ENCODE results near the gene NEUROG3.

Gene NEUROG3, protein sequence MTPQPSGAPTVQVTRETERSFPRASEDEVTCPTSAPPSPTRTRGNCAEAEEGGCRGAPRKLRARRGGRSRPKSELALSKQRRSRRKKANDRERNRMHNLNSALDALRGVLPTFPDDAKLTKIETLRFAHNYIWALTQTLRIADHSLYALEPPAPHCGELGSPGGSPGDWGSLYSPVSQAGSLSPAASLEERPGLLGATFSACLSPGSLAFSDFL

DNA sequence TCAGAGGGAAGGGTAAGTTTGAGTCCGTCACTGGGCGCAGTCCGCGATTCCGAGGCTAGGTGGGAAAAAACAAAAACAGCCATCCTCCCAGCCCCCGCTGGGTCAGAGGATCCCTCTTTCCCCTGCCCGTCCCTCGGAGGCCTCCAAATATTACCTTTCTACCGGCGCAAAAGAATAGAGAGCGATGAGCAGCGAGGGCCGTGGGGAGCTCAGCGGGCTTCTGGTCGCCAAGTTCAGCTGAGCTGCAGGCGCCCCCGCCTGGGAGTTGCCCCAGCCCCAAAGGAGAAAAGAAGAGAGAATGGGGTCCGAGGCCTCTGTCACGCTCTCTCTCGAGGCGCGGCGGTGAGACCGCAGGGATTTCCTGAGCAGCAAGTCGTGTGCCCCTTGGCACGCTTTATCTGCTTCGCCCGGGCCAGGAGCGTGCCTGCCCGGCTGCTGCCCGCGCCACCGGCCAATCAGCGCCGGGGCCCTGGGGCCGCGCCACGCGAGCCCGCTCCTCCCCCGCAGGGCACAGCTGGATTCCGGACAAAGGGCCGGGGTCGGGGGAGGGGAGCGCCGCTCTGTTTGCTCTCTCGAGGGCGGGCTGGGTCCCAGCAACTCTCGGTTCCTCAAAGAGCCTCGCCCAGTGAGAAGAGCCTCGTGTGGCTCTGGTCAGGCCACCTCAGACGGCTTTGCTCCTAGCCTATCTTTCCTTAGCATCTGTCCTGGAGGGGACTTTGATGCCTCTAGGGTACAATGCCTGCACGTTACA lies at the start of gene NEUROG3:
TSS of gene NEUROG3 (minus strand) at position 367 of the 751 bp plus-strand sequence. CDS start 379 bp downstream, outside the sequence.
- DNase-seq (ENCODE audit: low read depth in 2 of 2): no peak

DNA sequence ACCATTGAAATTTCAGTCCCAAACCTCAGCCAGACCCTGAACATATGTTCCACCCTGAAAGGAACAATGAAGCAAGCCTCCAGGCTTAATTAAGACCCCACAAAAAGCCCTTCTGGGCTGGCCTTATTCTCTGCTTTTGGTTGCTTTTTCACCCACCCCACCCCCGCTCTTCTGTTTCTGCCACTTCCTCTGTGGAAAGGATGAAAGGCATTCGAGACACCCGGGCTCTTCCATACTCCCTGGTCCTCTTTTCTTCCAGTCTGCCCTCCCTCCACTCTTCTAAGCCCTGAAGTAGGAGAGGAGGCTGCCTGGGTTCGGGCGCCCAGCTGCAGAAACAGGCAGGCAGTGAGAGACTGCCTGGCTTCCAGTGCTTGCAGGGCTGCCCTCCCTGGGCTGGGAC lies 47.4 kb upstream of the NEUROG3 start:
- DNase-seq (ENCODE audit: low read depth in 2 of 2): no peak

DNA sequence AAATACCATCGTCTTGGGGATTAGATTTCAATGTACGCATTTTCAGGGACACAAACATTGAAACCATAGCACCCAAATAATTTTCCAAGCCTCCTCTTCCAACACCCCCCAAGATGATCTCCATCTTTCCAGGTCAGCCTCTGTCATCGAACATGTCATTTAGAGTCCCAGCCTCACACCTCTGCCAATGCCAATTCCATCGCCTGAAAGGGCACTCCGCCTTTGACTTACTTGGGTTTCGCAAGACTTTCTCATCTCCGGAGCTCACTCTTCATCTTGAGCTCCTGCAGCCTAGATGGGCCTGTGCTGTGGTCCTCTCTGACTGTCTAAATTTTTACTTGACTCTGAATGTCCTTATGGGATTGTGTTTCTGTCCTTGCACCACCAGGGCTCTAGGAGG lies 46.4 kb upstream of the NEUROG3 start:
- no peak for DNase-seq (ENCODE audit: low read depth in 2 of 2)

DNA sequence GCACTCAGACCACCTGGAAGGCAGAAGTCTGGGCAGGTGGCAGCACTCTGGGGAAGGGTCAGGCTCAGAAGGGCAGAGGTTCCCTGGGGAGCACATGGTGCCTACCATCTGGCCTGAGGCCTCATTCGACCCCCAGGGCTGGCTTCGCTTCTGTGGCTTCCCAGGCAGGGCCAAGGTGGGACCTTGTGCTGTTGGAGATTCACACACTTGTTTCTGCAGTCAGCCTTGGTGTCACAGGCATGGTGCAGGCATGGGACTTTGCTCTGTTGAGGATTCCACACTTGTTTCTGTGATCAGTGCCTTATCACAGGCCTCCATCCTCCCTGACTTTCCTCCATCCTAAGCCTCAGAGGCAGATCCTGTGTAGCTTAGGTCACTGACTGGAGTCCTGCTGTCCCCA lies 45.5 kb upstream of the NEUROG3 start:
- DNase-seq (ENCODE audit: low read depth in 2 of 2): no peak

DNA sequence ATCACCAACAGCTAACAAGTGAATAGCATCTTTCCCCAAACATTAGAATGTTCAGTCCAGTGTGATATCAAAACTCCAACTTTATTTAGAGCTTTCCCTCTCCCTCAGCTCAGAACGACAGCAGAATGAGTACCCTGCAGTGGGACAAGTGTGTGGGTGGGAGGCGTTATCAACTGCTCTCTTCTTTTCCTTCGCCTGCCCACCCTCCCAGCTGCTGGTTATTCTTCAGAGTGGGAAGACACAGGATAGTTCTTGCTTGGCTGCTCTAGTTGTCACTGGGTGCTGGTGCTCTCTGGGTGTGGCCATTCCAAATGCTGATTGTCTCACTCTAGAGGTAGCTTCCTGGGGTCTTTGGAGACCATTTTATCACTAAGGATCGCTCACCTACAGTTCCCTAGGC lies 43.1 kb upstream of the NEUROG3 start:
- DNase-seq (ENCODE audit: low read depth in 2 of 2): no peak

DNA sequence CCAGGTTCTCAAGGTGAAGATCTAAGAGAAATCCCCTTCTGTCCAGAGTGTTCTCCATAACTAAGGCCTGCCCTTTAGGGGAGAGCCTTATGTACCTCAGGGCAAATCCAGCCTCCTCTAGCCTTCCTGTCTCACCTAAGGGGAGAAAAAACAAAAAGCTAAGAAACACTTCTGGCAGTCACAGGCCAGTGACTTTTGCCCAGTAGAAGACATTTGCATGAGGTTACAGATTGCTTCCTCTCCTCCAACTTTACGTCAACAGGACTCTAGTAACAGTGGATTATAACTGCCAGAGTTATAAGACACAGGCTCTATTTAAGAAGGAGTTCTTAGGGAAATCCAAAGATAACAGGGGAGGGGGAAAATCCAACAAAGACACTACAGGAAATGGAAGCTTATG lies 40.9 kb upstream of the NEUROG3 start:
- no peak for DNase-seq (ENCODE audit: low read depth in 2 of 2)

DNA sequence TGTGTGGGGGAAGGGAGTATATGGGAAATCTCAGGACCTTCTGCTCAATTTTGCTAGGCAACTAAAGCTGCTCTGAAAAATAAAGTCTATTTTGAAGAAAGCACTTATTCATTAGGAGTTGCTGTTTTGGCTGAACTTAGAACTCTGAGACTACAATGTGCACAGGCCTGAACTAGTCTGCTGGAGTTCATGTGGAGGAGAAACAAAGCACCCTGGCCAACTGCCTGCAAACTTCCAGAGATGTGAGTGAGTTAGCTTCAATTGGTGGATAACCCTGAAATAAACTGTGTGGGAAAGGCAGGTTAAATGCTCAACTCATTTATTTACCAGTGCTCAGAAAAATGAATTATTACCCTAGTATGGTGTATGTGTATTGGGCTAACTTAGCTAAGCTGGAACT lies 39.5 kb upstream of the NEUROG3 start:
- no peak for DNase-seq (ENCODE audit: low read depth in 2 of 2)

DNA sequence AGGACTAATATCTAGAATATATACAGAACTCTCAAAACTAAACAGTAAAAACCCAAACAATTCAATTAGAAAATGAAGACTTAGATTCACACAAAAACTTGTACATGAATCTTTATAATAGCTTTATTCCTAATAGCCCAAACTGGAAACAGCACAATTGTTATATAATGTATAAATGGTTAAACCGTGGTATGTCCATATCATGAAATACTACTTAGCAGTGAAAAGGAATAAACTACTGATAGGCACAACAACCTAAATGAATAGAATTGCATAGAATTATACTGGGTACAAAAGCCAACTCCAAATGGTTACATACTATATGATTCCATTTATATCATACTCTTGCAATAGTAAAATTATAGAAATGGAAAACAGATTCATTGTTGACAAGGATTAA lies 35.9 kb upstream of the NEUROG3 start:
- DNase-seq (ENCODE audit: low read depth in 2 of 2): no peak

DNA sequence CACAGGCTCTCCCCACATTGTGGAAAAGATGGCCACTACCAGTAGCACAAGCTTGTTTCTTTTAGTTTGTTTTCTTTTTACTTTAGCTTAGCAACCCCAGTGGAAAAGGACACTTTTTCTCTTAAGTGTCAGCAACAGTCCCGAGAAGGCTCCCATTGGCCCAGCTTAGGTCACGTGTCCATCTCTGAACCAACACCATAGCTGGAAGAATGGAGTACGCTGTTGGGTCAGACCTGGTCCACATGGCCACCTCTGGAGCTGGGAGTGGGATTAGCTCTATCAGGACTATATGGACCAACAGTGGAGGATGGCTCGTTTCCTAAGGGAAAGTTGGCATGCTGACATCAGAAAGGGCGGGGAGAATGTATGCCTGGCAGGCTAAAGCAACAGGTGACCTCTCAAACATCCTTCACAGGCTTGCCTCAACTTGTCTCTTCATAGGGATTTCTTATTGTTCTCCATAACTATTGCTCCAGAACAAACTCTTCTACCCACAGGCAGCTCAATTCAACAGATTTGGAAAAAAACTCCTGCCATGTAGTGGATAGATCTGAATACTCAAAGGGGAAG lies 27.6 kb upstream of the NEUROG3 start:
- DNase-seq (ENCODE audit: low read depth in 2 of 2): no peak

DNA sequence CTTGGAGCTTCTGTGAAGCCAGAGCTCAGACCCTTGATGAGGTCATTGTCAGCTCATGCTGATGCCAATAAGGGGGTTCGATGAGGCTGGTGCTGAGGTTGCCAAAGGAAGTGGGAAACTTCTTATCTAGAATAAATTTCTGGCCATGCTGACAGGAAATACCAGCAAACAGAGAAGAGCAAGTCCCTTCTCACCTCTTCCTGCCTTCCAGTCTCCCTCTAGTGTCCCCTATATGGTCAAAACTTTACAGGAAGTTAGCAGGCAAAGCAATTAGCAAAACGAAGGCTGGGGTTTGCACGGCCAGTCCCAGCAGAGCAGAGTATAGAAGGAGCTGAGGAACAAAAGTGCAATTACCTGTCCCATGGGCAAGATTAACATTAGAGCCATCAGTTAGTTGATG lies 15.1 kb upstream of the NEUROG3 start:
- no peak for DNase-seq (ENCODE audit: low read depth in 2 of 2)

DNA sequence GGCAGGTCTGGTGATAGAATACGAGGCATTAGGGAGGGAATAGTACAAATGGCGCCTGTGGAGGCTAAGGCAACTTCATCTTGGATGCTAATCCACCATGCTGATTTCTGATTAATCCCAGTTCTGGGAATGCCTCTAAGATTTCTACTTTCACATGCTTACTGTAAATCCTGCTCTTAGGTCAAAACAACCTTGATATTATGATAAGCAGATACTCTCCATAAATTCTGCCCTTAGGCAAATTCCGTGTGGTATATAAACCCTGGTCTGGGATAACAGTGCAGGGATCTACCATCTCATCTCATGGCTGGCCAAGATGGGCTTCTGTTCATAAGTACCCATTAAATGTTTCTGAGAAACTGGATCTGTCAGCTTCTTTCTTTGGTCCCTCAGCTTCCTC lies 11.4 kb upstream of the NEUROG3 start:
- DNase-seq (ENCODE audit: low read depth in 2 of 2): no peak

DNA sequence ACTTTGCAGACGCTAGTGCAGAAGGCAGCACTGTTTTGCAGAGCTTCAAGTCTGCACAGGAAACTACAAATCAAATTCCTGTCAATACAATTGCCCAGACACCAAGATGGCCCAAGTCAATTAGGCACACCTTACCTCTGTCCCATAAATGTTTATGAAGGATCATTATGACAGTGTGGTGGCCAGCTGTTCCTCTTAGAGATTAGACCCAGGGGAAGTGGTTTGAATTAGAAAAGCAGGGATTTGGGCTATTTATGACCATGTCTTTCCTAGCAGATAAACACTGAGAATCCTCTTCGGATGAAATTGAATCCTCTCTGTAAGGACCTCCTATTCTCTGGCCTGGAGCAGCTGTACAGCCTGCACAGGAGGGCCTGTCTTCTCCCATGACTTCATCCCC lies 9.9 kb upstream of the NEUROG3 start:
- DNase-seq (ENCODE audit: low read depth in 2 of 2): no peak

DNA sequence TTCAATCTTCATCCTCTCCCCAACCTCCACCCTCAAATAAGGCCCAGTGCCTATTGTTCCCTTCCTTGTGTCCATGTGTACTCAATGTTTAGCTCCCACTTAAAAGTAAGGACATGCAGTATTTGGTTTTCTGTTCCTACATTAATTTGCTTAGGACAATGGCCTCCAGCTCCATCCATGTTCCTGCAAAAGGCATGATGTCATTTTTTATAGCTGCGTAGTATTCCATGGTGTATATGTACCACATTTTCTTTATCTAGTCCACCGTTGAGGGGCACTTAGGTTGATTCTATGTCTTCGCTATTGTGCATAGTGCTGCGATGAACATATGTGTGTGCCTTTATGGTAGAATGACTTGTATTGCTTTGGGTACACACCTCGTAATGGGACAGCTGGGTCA lies 7.2 kb upstream of the NEUROG3 start:
- DNase-seq (ENCODE audit: low read depth in 2 of 2): no peak

DNA sequence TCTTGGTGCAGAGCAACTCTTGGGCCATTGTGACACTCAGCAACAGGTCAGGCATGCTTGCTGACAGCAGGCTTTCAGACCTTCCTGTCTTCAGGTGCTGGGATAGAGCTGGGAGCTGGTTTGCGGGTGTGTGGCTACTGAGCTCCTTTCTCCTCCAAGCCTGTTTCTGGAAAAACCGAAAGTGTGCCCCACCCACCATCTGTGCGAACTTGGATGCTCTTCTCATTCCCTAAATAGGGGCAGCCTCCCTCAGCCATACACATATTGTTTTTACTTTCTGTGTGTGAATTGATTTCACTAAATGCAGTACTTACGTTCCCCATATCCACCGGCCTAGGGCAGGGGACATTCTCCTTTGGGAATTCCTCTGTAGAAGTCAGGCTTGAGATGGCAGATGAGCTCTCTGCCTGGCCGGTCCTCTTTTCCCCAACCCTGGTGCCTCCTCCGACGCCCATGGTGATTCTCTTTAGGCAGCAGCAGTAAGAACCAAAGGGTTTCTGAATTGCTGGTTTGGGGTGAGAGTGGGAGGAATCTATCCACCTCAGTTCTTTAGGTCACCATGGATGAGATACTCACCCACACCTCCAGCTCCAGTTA lies 6.3 kb upstream of the NEUROG3 start:
- no peak for DNase-seq (ENCODE audit: low read depth in 2 of 2)

DNA sequence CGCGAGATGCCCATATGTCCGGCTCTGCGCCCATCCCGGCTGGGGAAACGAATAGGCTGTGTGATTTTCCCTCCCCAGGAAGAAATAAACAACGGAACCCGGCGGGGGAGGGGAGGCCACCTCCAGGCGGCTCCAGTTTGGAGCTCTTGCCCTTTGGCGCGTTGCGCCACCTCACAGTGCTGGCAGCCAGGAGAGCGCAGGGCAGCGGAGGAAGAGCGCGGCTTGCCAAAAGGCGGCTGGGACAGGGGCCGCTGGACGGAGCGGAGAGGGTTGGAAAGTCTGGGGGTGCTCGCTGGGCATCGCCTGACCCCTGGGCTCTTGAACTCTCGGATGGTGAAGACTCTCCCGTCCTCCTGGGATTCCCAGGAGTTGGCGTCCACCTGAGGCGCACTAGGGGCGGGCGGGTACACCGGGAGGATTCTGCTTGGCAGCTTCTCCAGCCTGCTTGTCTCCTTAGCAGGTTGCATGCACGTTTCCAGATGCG lies 5.3 kb upstream of the NEUROG3 start:
- DNase-seq (ENCODE audit: low read depth in 2 of 2): no peak

DNA sequence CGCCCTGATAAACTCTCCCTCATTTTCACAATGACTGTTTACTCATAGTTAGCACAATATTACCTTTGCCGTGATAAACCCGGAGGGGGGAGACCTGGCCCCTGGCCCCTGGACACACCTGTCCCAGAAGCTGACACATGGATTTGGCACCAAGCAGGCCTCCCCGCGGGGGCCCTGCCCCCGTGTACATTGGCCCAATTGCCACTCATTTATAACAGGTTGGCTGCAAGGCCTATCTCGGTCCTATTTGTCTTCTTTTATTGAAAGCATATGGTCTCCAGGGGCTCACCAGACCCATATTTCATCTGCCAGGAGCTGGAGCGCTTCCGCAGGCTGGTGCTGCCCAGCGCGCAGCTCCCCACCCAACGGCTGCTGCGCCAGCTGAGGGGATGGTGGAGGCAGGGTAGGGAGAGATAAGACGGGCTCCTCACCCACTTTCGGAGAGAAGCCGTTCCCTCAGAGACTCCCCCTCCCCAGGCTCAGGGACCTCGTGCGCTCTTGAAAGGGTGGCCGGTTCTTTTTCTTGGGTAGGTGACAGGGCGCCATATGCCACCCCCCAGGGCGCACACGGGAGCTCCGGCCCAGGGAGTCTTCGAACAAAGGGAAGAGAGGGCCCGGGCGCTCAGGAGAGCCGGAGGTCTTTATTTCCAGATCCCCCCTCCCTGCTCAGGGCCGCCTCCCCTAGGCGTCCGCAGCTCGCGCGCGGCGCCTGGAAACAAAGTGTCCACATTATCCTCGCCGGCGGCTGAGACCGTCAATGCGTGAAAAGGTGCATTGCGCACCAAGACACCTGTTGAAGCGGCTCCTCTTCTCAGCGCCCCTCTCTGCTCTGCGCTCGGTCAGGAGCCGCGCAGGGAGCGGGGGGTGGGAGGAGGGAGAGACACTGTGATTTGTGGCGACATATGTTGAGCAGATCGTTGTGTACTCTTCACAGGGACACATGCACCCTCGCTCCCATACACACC lies 4.3 kb upstream of the NEUROG3 start:
- no peak for DNase-seq (ENCODE audit: low read depth in 2 of 2)

DNA sequence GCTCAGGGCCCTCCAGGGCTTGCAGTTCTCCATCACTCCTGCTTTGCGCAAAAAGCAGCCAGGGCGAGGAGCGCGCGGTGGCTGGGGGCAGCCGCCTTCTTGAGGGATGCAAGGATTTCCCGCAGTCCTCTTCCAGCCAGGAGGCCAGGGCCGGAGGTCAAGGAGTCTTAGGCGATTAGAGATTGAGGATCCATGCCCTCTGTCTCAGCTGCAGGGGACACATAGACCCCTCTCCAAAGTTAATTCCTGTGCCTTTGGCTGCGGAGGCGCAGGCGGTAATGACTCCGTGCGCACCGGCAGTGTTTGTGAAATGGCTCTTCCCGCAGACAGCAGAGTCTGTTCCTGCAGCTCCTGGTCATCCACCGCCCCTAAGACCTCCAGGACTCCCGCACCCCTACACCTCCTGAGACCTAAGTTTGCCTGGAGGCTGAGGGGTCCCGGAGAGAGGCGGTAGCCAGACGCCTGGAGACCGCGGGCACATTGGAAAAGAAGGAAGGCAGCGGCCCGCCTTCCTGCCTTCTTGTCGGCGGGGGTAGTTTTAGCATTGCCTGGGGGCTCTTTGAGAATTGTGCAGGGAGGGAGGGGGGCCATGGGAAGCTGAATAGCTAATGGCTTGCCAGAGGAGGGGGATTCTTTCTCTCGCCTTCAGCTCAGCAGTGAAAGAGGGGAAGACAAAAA lies 3.3 kb upstream of the NEUROG3 start:
- no peak for DNase-seq (ENCODE audit: low read depth in 2 of 2)

DNA sequence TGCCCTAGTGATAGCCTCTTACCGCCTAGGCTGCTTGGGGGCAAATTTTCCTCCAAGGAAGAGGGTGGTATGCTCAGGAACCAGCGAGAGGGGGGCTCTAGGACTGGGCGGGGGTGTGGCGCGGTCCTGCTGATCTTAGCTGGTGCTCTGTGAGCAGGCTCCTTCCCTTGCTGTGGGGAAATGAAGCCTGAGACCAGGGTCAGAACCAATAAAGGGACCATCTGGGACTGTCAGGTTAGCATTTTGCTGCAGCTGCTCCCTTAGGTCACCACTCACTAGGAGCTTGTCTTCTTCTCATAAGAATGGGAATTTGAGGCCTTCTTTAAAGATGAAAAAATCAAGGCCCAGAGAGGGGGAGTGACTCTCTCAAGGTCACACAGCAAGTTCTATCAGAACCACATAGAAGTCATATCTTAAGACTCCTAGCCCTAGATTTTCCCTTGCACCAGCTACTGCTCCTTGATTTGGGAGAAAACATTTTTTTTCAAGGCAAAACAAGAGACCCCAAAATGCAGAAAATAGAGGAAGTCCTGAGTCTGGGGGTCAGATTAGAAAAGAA lies 2.0 kb upstream of the NEUROG3 start:
- DNase-seq (ENCODE audit: low read depth in 2 of 2): no peak

DNA sequence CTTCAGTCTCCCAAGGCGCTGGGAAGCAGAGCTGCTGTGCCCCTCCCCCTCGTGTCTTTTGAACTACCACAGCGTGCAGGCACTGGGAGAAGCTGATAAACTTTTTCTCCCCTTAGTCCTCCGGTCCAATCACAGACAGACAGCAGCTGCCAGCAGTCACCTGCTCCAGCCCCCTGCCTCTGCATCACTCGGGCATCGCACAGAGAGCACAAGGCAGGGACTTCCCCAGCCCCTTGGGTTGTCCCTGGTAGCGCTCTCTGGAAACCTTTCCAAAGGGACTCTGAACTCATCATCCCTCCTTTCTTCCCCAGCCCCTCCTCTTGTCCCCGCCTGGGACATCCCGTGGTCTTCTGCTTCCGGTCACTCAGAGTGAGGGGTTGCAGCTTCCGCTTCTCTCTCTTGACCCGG lies 1.4 kb upstream of the NEUROG3 start:
- DNase-seq (ENCODE audit: low read depth in 2 of 2): no peak

DNA sequence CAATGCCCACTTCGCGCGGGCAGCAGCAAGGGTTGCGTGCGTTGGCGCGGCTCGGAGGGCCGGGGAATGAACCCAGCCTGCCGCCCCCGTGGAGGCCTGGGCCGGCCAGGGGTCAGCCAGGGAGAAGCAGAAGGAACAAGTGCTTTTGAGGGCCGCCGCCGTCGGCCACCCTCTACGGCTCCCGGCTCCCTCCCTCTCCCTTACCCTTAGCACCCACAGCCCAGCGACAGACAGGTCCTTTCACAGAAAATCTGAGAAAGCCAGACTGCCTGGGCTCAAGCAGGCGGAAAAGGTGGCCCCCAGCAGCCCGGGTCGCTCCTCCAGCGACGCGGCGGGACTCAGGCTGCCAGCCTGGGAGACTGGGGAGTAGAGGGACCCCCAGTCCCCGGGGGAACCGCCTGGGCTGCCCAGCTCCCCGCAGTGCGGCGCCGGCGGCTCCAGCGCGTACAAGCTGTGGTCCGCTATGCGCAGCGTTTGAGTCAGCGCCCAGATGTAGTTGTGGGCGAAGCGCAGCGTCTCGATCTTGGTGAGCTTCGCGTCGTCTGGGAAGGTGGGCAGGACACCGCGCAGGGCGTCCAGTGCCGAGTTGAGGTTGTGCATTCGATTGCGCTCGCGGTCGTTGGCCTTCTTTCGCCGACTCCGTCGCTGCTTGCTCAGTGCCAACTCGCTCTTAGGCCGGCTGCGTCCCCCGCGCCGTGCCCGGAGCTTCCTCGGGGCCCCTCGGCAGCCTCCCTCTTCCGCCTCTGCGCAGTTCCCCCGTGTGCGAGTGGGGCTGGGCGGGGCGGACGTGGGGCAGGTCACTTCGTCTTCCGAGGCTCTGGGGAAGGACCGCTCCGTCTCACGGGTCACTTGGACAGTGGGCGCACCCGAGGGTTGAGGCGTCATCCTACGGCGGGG lies 815 bp downstream of the NEUROG3 start:
- peak in 1 of 2 donors; percentile 30 for DNase-seq (ENCODE audit: low read depth in 2 of 2)
